ENCODE measurements around the gene PPP1R14D.

PPP1R14D gene

DNA sequence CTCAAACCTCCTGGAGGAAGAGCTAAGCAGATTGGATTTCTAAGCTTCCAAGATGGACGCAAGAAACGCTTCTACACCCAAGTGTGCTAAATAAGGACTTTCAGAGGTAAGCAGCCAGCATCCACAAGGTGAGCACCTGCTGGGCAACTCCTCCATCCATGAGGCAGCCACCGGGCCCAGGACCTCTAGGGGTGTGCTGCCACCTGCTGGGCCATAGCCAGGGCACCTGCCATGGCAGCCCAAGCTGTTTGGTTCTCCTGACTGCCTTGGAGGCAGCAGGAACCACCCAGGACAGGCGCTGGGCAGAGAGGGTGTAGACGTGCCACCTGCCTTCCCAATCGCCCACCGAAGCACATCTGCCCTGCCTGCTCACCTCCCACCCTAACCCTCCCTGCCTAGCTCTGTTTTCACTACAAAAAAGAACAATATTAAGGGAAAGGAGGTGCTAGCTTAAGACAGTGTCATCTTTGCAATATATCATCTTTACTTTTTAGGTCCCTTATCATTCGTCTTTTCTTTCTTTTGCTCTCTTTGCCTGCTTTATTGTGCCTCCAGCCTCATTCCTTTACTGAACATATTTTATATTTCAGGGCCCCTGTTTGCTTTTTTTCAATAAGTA, 45.8 kb downstream of the PPP1R14D start:
- peak; percentile 62 to 68 for DNase-seq (ENCODE audit: low read depth in 2 of 2)

DNA sequence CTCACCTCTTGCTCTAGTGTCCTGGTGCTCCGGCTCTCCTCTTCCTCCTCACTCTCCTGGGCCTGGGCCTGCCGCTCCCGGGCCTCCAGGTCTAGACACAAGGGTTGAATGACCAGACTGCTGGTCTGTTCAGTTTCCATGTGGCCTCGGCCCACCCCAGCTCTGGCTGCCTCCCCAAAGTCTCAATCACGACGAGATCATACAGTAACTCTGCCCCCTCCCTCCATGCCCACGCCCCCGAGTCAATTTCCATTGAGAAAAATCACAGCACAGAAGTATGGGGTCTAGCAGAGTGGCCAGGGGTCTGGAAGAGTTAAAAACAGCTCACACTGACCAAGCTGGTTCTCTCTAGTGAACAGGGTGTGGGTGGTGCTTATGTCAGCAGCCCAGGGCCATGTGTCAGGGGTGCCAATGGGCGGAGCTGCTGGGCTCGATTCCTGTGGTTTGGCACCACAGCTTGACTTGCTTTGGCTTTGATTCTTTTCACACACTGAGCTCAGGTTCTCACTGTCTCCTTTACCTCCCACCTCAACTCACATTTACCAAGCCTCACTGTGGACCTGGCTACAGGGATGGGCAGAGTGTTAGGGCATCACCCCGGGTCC, 51.9 kb downstream of the PPP1R14D start:
- DNase-seq (ENCODE audit: low read depth in 2 of 2): no peak

DNA sequence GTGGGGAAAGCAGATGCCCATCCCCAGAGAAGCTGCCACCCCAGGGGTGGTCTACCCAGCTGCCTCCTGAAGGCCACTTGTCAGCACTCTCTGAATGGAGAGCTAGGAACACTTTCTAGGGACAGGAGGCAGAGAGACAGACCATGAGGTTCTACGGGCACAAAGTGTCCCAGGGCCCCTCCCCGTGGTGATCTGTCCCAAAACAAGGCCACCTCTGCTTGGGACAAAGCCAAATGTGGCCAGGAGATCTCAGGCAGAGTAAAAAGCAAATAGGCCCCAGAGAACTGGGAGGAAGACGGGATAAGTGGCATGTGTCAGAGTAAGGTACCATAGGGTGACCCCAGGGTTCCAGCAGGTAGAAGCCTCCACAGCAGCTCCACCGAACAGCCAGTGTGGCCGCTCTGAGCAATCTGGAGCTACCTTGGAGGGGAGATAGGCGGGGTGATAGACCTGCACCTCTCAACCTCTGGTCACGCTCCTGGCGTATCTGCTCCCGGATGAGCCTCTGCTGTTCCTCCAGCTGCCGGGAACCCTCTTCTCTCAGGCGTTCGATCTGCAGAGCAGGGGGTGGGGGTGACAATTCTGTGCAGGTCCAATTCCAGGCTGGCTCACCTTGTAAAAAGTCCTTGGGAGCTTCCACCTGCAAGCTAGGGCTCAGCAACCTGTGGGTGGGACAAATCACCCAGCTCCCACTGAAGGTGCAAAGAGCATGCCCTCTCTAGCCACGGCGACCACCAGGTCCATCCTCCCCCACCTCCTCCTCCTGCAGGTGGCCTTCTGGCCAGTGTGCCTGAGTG, 52.6 kb downstream of the PPP1R14D start:
- DNase-seq (ENCODE audit: low read depth in 2 of 2): no peak

DNA sequence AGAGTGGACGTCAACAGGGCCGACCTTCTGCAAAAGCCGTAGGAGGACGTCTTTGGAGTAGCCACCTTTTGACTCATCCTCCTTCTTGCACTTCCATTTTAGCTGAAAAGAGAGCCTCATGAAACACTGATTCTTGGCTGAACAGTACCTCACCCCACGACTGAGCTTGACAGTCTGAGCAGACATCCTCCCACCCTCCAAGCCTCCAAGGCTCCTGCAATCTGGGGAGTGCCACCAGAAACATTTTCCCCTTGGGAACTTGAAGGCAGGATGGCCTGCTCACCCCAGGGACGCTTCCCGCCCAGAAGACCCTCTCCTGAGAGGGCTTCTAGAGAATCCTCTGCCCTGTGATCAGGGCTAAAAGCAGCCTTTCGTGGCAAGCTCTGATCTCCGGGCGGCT, 53.5 kb downstream of the PPP1R14D start:
- no peak for DNase-seq (ENCODE audit: low read depth in 2 of 2)

DNA sequence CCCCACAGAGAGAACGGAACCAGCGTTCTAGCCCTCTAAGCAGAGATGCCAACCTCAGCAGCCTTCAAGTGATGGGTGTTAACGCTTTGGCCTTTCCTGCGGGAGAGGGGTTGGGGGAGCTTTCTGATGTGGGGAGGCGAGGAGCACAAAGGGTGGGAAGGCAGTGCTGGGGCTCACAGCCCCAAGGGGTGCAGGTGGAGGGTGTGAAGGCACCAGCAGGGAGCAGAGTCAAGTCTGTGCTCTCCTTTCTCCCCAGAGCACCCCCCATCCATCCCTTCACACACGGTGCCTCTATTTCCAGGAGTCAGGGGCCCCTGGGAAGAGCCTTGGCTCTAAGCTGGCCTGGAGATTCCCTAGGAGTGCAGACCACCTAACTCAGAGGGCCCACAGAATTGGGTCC, 54.6 kb downstream of the PPP1R14D start:
- DNase-seq (ENCODE audit: low read depth in 2 of 2): no peak

DNA sequence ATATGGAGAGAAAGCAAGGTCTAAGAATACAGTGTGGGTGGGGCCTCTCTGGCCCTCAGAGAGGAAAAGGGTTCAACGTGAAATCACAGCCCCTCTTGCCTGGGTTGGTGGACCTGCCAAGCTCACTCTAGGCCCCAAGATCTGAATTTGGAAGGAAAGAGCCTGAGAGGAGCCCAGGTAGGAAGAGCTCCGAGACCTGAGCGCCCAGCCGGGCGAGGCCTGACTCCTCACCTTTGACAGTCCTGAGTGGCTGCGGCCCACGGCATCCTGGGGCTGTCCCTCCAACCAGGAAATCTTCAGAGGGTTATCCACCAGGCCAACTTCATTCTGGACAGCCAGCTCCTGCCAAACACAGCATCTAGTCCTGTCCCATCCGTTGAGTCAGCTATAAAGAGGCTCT, 55.0 kb downstream of the PPP1R14D start:
- DNase-seq (ENCODE audit: low read depth in 2 of 2): no peak

DNA sequence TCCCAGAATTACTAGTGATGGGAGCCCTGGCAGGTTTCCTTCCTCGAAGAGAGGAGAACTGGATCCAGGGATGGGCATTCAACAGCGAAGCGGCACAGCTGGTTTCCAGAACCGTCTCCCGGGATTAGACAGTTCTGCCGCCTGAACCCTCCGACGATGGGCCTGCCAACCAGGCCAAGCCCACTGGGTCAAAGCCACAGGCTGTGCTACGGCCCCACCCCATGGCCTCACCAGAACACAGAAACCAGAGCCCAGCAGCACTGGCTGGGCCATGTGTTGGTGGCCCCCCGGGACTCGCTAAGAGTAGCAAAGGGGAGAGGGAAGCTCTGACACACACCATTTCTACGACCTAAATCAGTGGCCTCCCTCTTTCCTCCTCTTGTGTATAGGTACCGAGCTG, 56.5 kb downstream of the PPP1R14D start:
- no peak for DNase-seq (ENCODE audit: low read depth in 2 of 2)

DNA sequence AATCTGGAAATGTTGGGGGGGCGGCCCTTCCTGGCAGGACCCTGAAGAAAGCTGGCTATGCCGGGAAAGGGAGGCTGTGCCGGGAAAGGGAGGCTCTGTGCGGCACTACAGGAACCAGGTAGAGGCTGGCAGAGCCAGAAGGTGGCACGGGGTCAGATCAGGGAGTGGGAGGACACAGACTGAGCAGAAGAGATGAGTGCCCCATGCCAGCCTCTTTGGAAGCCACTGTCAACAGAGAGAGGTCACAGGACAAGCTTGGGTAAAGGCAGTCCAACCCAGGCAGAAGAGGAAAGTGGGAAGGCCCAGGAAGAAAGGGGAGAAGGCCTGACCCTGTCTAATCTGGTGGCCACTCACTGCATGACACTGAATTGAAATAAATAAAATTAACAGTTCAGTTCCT, 57.3 kb downstream of the PPP1R14D start:
- no peak for DNase-seq (ENCODE audit: low read depth in 2 of 2)

DNA sequence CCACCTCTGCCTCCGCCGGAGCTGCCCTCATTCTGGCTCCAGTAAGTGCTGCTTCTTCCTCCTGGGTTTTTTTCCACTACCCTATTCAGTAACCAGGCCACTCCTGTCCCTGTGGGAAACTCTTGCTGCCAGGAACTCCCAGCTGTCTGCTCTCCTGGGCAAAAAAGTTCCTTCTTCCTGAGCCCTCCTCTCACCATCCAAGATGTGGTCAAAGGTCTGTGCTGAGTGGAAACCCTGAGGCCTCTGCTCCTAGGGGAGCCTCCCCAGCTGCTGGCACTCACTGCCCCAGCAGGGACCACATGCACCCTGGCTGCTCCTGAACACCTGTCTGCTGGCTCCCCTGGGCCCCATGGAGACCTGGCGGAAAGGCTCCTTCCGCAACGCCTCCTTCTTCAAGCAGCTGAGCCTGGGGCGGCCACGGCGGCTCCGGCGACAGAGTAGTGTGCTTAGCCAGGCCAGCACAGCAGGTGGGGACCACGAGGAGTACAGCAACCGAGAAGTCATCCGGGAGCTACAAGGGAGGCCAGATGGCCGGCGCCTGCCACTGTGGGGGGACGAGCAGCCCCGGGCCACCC, 58.3 kb downstream of the PPP1R14D start:
- no peak for DNase-seq (ENCODE audit: low read depth in 2 of 2)

DNA sequence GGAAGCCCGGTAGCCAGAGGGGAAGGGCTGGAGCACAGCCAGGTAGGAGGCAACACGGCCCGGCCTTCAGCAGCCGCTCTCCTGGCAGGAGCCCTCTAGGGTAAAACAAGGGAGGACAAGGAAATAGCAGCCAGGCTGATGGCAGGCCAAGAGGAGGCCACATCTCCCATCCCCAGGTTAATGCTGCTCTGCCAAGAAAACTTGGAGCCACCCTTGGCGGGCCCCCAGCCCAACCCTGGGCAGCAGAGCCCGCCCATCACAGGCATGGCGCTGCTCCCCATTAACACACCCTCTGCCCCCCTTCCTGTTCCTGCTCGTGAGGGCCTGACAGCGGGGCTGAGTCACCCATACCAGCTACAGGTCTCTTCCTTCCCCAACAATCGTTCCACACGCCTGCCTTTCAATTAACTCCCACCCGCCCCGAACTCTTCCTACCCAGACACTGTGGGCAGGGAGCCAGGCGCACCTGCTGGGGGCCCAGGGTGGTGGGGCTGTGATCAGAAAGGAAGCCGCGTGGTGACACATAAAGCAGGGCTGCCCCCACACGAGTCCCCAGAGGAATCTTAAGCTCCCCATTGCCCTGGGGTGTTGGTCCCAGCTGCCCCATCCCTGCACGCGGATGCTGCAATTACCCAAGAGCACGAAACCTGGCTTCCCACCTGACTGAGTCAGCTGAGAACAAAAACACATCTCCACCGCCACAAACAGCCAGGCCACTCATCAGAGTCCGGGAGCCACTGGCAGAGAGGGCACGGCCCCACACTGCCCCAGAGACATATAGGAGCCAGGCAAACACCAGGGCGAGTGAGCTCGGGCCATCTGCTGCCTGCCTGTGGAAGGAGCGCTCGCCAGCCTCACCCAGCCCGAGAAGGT, 59.0 kb downstream of the PPP1R14D start, which contains the start of gene C15orf62:
C15orf62 (plus strand) TSS at position 707 of the 873 bp plus-strand sequence. CDS start 516 bp downstream, outside the sequence.
- DNase-seq (ENCODE audit: low read depth in 2 of 2): peak in 1 of 2 donors; percentile 31

DNA sequence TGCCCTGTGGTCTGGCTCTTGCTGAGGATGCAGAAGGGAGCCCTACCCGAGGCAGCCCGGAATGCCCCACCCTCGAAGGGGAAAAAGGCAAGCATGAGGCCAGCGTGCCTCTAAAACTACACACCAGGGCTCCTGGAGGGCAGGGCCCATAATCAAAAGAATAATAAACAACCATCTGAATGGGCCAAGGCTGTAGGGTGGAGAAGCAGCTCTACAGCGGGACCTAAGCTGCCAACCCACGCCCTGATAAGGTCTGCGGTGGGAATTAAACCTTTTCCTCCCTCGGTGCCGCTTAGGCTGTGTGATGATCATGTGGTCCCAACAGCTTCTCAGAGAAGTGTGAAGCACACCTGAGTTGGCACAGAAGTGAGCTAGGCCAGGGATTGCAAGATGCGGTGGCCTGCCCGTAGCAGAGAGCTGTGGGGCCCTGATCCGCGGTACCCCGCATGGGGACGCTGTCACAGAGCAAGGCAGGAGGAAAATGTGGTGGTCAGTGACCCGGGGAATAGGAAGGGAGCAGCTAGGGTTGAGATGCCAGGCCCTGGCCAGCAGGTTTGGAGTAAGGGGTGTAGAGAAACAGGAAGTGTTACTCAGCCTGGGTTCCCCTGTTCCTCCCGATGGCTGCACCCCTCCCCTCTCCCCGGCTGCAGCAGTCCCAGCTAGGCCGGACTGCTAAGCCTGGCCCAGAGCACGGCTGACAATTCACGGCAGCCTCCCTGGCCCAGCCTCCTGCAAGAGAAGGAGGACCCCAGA, 59.8 kb downstream of the PPP1R14D start:
- DNase-seq (ENCODE audit: low read depth in 2 of 2): no peak

DNA sequence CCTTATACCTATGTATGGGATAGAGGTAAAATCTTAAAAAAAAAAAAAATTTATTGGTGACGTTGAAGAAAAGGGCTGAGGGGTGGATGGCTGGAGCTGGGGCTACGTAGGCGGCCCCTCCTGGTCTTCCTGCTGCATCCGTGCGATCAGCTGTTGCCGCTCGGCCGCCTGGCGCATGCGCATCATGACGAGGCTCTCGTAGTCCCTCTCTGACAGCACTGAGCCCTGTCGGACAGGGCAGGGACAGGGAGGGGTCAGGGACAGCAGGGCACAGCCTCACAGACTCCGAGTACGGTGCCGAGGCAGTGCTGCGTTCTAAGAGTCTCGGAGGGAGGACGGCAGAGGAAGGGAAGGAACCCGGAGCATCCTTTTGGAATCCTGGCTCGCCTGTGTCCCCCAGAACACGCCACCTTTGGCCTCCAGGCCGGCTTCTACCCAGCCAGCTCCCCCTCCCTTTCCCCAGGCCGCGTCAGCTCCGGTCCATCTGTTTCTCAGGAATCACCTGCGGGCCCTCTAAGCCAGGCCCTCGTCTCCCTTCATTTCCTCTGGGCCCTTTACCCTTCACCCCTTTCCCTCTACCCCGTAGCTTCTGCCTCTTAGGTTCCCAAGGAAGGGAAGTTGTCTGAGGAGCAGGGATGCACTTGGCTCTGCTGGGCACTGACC, 60.5 kb downstream of the PPP1R14D start:
- no peak for DNase-seq (ENCODE audit: low read depth in 2 of 2)

DNA sequence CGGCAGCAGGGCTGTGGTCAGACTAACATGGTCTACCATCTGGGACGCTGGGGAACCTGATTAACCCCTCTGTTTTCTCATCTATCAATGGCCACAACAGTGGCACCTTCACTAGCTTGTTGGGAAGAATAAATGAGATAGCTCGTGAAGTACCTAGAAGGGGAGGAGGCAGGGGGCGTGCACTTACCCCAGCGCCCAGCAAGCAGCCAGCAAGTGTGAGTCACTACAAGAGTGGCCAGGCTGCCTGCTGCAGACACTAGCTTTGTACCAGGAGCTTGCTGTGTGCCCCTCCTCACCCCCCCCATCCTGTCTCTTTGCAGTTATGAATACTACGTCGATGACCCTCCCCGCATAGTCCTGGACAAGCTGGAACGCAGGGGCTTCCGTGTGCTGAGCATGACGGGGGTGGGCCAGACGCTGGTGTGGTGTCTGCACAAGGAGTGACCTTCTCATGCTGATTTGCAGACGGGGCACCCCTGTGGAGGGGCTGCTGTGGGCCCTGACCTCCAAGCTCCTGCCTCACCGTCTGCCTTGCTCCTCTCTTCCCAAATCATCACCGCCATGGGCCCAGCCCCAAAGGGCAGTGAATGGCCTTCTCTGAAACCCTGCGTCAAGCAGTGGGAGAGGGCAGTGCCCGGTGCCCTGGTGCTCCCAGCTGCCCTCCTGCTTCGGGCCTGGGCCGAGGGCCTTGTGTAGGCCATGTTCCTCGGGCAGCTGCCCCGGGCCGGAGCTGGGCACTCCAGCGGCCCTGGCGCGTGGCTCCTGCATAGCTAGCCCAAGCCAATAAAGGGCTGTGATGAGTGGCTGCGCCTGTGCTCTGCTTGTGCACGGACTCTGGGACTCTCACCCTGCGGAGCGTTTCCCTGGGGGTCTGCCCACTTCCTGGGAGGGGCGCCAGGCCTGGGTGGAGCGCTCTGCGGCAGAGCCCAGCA, 61.3 kb downstream of the PPP1R14D start:
- no peak for DNase-seq (ENCODE audit: low read depth in 2 of 2)

DNA sequence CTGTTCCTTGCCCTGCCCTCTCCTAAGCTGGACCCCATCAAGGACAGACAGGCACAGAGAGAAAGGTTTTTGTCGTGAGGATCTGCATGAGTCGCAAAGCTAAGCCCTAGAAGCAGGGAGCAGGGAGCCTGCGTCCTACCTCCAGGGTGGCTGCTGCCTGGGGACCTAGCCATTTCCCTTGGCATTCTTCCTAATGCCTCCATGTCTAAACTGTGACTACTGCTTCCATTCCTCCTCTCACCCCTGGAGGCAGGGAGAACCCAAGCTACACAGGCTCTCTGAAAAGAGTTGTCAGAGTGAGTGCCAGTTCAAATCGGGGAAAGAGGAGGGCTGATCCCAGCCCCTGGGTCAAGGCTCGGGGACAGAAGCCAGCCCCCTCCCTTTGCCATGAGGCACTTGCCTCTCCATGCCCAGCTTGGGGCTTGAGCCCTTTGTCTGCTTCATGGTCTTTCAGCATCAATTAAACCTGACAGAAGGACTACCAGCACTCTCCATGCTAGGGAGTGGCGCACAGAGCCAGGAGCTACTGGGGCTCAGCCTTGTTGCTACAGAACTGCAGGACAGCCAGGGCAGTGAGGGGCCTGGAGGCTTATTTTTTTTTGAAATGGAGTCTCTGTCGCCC, 62.2 kb downstream of the PPP1R14D start:
- DNase-seq (ENCODE audit: low read depth in 2 of 2): no peak
